HepG2 (cell line): ENCODE results near the gene C1QL4. TPM values are rescaled to one million over a fixed set of nuclear protein-coding genes. Genes with fewer than 3 reads are reported as not detected.

Source experiments
- AHDC1 ChIP-seq: sonication (generic); formaldehyde crosslinking; IDR thresholded peaks from 2 replicates; pipeline ENCODE4 v1.5.1; 2020; ENCODE audit warnings: mild to moderate bottlenecking, missing genetic modification reagents, borderline replicate concordance
- MEF2D ChIP-seq: sonication (generic); formaldehyde crosslinking; IDR thresholded peaks from 2 replicates; pipeline ENCODE4 v1.5.1; 2020; ENCODE audit warnings: mild to moderate bottlenecking, missing genetic modification reagents
- SALL2 ChIP-seq: sonication (generic); formaldehyde crosslinking; IDR thresholded peaks from 2 replicates; pipeline ENCODE4 v1.8.1; 2023; ENCODE audit warnings: mild to moderate bottlenecking, missing genetic modification reagents, inconsistent platforms
- ZNF407 ChIP-seq: sonication (generic); formaldehyde crosslinking; IDR thresholded peaks from one replicate; pipeline ENCODE4 v1.5.1; 2020; ENCODE audit warnings: mild to moderate bottlenecking, missing genetic modification reagents; ENCODE audit errors: not compliant biosample characterization
- ZNF557 ChIP-seq: sonication (generic); formaldehyde crosslinking; IDR thresholded peaks from 2 replicates; pipeline ENCODE4 v1.4.0; 2020; ENCODE audit warnings: missing genetic modification reagents
- ZNF558 ChIP-seq: sonication (generic); formaldehyde crosslinking; IDR thresholded peaks from 2 replicates; pipeline ENCODE4 v1.9.0; 2022; ENCODE audit warnings: mild to moderate bottlenecking, missing genetic modification reagents, borderline replicate concordance
- ZNF781 ChIP-seq: sonication (generic); formaldehyde crosslinking; IDR thresholded peaks from 2 replicates; pipeline ENCODE4 v1.5.1; 2020; ENCODE audit warnings: borderline replicate concordance, mild to moderate bottlenecking, missing genetic modification reagents; ENCODE audit errors: not compliant biosample characterization
- polyA plus RNA-seq, 8 experiments: library from polyadenylated mRNA; depleted of rRNA in 3 of 8; stranded (reverse) in 7 of 8; unstranded in 1 of 8; fragments of >200 nt; fragmentation: Illumina TruSeq in 4 of 8; extraction: Trizol in 4 of 8; gene quantifications; 2 replicates each; pipeline versions ENCODE4 v1.2.1 to v1.2.3, GENCODE V29; 2011 to 2016; ENCODE audit warnings: low read depth in 4 of 8, missing spikeins in 1 of 8, mixed read lengths in 1 of 8; ENCODE audit not compliant: insufficient read depth in 1 of 8
- total RNA-seq, 5 experiments: library from RNA; depleted of rRNA; stranded (reverse); fragments of >200 nt; fragmentation: Illumina TruSeq; extraction: Trizol; gene quantifications; 2 replicates each; pipeline ENCODE4 v1.2.3, GENCODE V29; 2016; ENCODE audit warnings: low read depth in 1 of 5
- TF ChIP-seq, protein P1 (sequence below): sonication (generic); formaldehyde crosslinking; IDR thresholded peaks from 2 replicates; pipeline ENCODE4 v1.4.0; 2020; ENCODE audit warnings: missing genetic modification reagents, borderline replicate concordance
- TF ChIP-seq, protein P2 (sequence below), 2 experiments: sonication (generic) in 1 of 2; formaldehyde crosslinking in 1 of 2; IDR thresholded peaks; 2 replicates each; pipeline versions ENCODE4 v1.4.0 to v1.6.1; 2018 to 2020; ENCODE audit warnings: missing genetic modification reagents in 2 of 2, borderline replicate concordance in 1 of 2, low read depth in 1 of 2, mild to moderate bottlenecking in 1 of 2, missing biosample characterization in 1 of 2

C1QL4 gene
- total and polyA plus RNA-seq, 2 of the 13 experiments (the other 11 are each of a cell fraction or from before 2014, with no cell fraction given) = 0.03 TPM; not detected in 1

DNA sequence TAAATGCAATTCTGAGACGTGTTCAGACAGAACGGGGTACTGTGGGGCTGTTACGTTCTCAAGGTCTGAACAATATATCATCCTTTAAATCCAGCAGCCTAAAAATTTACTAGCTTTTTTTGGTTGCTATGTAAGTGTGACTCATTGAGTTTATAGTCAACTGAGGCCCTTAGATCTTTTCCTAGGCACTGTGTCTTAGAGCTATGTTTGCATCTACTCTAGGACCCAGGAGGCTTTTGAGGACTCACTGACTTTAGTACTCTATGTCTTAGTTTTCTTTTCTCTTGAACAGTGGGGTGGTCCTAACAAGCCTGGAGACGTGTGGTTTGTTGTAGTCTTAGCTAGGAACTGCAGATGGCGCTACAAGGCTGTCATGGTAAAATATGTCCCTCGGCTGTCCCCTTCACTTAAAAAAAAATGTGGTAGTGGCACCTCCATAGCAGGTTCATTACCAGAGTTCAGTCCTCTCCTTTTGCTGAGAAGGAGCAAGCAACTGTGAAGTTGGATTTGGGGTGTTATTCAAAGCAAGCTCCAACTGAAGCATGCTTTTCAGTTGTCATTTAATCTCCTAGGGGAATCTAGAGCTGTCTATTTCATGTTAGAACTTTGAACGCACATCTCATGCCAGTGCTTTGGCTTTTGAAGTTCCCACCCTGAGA lies 21.6 kb upstream of the C1QL4 start (continued):
- TF ChIP-seq AHDC1 (CRISPR knock-in tag) (no peak), MEF2D (no peak), ZNF781 (no peak), ZNF558 (CRISPR knock-in tag) (no peak), SALL2 (CRISPR knock-in tag) (no peak), ZNF557 (CRISPR knock-in tag) (no peak), ZNF407 (CRISPR knock-in tag) (no peak)
- TF ChIP-seq, protein P1, sequence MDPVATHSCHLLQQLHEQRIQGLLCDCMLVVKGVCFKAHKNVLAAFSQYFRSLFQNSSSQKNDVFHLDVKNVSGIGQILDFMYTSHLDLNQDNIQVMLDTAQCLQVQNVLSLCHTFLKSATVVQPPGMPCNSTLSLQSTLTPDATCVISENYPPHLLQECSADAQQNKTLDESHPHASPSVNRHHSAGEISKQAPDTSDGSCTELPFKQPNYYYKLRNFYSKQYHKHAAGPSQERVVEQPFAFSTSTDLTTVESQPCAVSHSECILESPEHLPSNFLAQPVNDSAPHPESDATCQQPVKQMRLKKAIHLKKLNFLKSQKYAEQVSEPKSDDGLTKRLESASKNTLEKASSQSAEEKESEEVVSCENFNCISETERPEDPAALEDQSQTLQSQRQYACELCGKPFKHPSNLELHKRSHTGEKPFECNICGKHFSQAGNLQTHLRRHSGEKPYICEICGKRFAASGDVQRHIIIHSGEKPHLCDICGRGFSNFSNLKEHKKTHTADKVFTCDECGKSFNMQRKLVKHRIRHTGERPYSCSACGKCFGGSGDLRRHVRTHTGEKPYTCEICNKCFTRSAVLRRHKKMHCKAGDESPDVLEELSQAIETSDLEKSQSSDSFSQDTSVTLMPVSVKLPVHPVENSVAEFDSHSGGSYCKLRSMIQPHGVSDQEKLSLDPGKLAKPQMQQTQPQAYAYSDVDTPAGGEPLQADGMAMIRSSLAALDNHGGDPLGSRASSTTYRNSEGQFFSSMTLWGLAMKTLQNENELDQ (CRISPR knock-in tag) = no peak
- TF ChIP-seq, protein P2, sequence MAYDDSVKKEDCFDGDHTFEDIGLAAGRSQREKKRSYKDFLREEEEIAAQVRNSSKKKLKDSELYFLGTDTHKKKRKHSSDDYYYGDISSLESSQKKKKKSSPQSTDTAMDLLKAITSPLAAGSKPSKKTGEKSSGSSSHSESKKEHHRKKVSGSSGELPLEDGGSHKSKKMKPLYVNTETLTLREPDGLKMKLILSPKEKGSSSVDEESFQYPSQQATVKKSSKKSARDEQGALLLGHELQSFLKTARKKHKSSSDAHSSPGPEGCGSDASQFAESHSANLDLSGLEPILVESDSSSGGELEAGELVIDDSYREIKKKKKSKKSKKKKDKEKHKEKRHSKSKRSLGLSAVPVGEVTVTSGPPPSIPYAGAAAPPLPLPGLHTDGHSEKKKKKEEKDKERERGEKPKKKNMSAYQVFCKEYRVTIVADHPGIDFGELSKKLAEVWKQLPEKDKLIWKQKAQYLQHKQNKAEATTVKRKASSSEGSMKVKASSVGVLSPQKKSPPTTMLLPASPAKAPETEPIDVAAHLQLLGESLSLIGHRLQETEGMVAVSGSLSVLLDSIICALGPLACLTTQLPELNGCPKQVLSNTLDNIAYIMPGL (CRISPR knock-in tag; IDR thresholded peaks at IDR 0.05; ENCODE audit: borderline replicate concordance in 1 of 2, low read depth in 1 of 2) = 0 out of 4 replicates have a peak, but pooled peaks of 1 of the 2 experiments have one; percentile 35
